Liver (tissue), 9 donors: Measurements from ENCODE around the gene JAKMIP2. TPM values are rescaled to one million over a fixed set of nuclear protein-coding genes. Genes with fewer than 3 reads are reported as not detected.

Experiments
- DNase-seq: peaks from one replicate; pipeline ENCODE4 v3.0.0-alpha.2; 2017; ENCODE audit warnings: low spot score
- H3K27ac ChIP-seq, 2 donors: one replicate each; pipeline ENCODE4 v1.7.0; 2013; ENCODE audit warnings: inconsistent platforms in 2 of 2, low read length in 2 of 2, control low read depth in 1 of 2, low read depth in 1 of 2, mild to moderate bottlenecking in 1 of 2
- H3K27me3 ChIP-seq, 4 donors: one replicate each; pipeline versions ENCODE4 v1.6.1 to v1.7.0; 2013; ENCODE audit warnings: low read length in 3 of 4, inconsistent platforms in 1 of 4, mild to moderate bottlenecking in 1 of 4, moderate library complexity in 1 of 4; ENCODE audit not compliant: control insufficient read depth in 4 of 4, insufficient read depth in 4 of 4
- H3K36me3 ChIP-seq, 4 donors: one replicate each; pipeline versions ENCODE4 v1.6.1 to v1.7.0; 2013; ENCODE audit warnings: low read length in 3 of 4, mild to moderate bottlenecking in 3 of 4, low read depth in 1 of 4, moderate library complexity in 1 of 4; ENCODE audit not compliant: control insufficient read depth in 4 of 4, insufficient read depth in 3 of 4
- H3K4me1 ChIP-seq, 4 donors: one replicate each; pipeline versions ENCODE4 v1.6.1 to v1.7.0; 2013; ENCODE audit warnings: low read length in 3 of 4, mild to moderate bottlenecking in 3 of 4, moderate library complexity in 1 of 4; ENCODE audit not compliant: control insufficient read depth in 4 of 4, insufficient read depth in 4 of 4
- H3K4me3 ChIP-seq, 3 donors: one replicate each; pipeline versions ENCODE4 v1.6.1 to v1.7.0; 2013; ENCODE audit warnings: low read length in 3 of 3, control low read depth in 1 of 3, low read depth in 1 of 3, mild to moderate bottlenecking in 1 of 3
- H3K9ac ChIP-seq, 2 donors: one replicate each; pipeline ENCODE4 v1.7.0; 2013; ENCODE audit warnings: low read length in 2 of 2, mild to moderate bottlenecking in 2 of 2, moderate library complexity in 2 of 2, control low read depth in 1 of 2, low read depth in 1 of 2
- H3K9me3 ChIP-seq, 4 donors: one replicate each; pipeline versions ENCODE4 v1.6.1 to v1.7.0; 2013; ENCODE audit warnings: low read length in 3 of 4; ENCODE audit not compliant: control insufficient read depth in 4 of 4
- ATF3 ChIP-seq: IDR thresholded peaks from 2 replicates; pipeline ENCODE4 v1.6.1; 2016; ENCODE audit warnings: antibody characterized with exemption
- CTCF ChIP-seq: fragments of 150-350 bp; IDR thresholded peaks from 2 replicates; pipeline ENCODE4 v1.5.1; 2017; ENCODE audit warnings: improper control_type of control experiment, low read depth, low read length; ENCODE audit not compliant: missing input control
- EGR1 ChIP-seq, 2 donors: IDR thresholded peaks; 2 replicates each; pipeline ENCODE4 v1.6.1; 2016 to 2018; ENCODE audit warnings: antibody characterized with exemption in 2 of 2, low read depth in 2 of 2
- FOXA1 ChIP-seq: IDR thresholded peaks from 2 replicates; pipeline ENCODE4 v1.6.1; 2016; ENCODE audit warnings: antibody characterized with exemption
- FOXA2 ChIP-seq: IDR thresholded peaks from 2 replicates; pipeline ENCODE4 v1.6.1; 2016; ENCODE audit warnings: antibody characterized with exemption
- GABPA ChIP-seq, 2 donors: IDR thresholded peaks in 1 of 2; conservative IDR thresholded peaks in 1 of 2; 2 replicates each; pipeline ENCODE4 v1.6.1; 2016; ENCODE audit warnings: antibody characterized with exemption in 2 of 2, mild to moderate bottlenecking in 1 of 2, moderate library complexity in 1 of 2
- HNF4A ChIP-seq, 2 donors: conservative IDR thresholded peaks; 2 replicates each; pipeline ENCODE4 v1.6.1; 2016; ENCODE audit warnings: antibody characterized with exemption in 2 of 2, mild to moderate bottlenecking in 2 of 2
- HNF4G ChIP-seq: IDR thresholded peaks from 2 replicates; pipeline ENCODE4 v1.6.1; 2016; ENCODE audit warnings: antibody characterized with exemption
- JUND ChIP-seq, 2 donors: IDR thresholded peaks; 2 replicates each; pipeline ENCODE4 v1.6.1; 2016; ENCODE audit warnings: antibody characterized with exemption in 2 of 2
- MAX ChIP-seq: IDR thresholded peaks from 2 replicates; pipeline ENCODE4 v1.6.1; 2016; ENCODE audit warnings: antibody characterized with exemption
- NR2F2 ChIP-seq: IDR thresholded peaks from 2 replicates; pipeline ENCODE4 v1.6.1; 2016; ENCODE audit warnings: antibody characterized with exemption
- RAD21 ChIP-seq, 2 donors: IDR thresholded peaks; 2 replicates each; pipeline ENCODE4 v1.6.1; 2016; ENCODE audit warnings: antibody characterized with exemption in 2 of 2, mild to moderate bottlenecking in 2 of 2
- REST ChIP-seq: IDR thresholded peaks from 2 replicates; pipeline ENCODE4 v1.6.1; 2016; ENCODE audit warnings: antibody characterized with exemption, mild to moderate bottlenecking
- RXRA ChIP-seq, 2 donors: IDR thresholded peaks; 2 replicates each; pipeline ENCODE4 v1.6.1; 2017 to 2018; ENCODE audit warnings: antibody characterized with exemption in 2 of 2, mild to moderate bottlenecking in 1 of 2
- SP1 ChIP-seq: IDR thresholded peaks from 2 replicates; pipeline ENCODE4 v1.6.1; 2018; ENCODE audit warnings: antibody characterized with exemption, mild to moderate bottlenecking
- TAF1 ChIP-seq: conservative IDR thresholded peaks from 2 replicates; pipeline ENCODE4 v1.6.1; 2016; ENCODE audit warnings: antibody characterized with exemption, mild to moderate bottlenecking
- YY1 ChIP-seq: IDR thresholded peaks from 2 replicates; pipeline ENCODE4 v1.6.1; 2016; ENCODE audit warnings: antibody characterized with exemption, mild to moderate bottlenecking
- ZBTB33 ChIP-seq: IDR thresholded peaks from 2 replicates; pipeline ENCODE4 v1.6.1; 2016; ENCODE audit warnings: antibody characterized with exemption
- WGBS: extraction: QIAGEN DNeasy Blood & Tissue Kit; methylation state at CpG from one replicate; pipeline ENCODE4 v1.1.7; 2013; 5-methylcytosine and 5-hydroxymethylcytosine counted together
- polyA plus RNA-seq, 2 donors: library from polyadenylated mRNA; stranded (reverse) in 1 of 2; unstranded in 1 of 2; fragments of 200-250 nt in 1 of 2; fragments of >200 nt in 1 of 2; fragmentation: Nextera tagmentation in 1 of 2; extraction: Ambion mirVana in 1 of 2; gene quantifications; one replicate each; pipeline versions ENCODE4 v1.2.1 to v1.2.3, GENCODE V29; 2013 to 2015
- total RNA-seq, 2 donors: library from RNA; depleted of rRNA; stranded (reverse); fragments of >200 nt; gene quantifications; one replicate each; pipeline ENCODE4 v1.2.3, GENCODE V29; 2014
- donor health status: healthy.
- donor health status: healthy.
- donor health status: healthy.
- donor health status: healthy.
- donor health status: healthy.

JAKMIP2 gene
- total and polyA plus RNA-seq, 4 donors = 0.06 to 0.38 (median 0.24) TPM

- H3K9me3 ChIP-seq = no peaks in the 10 kb centered on the region
- no peaks in the 10 kb centered on the region for H3K36me3 ChIP-seq
- H3K27ac ChIP-seq = no peak overlapping the region
- H3K4me1 ChIP-seq = peaks cover 0 to 1% (median 0%) of the 10 kb centered on the region in 4 donors
- no peak for DNase-seq
- WGBS = 79% methylated on average over 8 of the region's 8 CpGs
- no peak overlapping the region for H3K9ac ChIP-seq
- TF ChIP-seq TAF1 = no peak
- TF ChIP-seq FOXA1 = no peak
- no peak for TF ChIP-seq HNF4G
- no peak for TF ChIP-seq CTCF
- H3K27me3 ChIP-seq = no peaks in the 10 kb centered on the region
- H3K4me3 ChIP-seq = no peak overlapping the region
These were observed 1.8 kb upstream of the JAKMIP2 start for GRCh38 chr5:147784146-147784987.

GRCh38 chr5:147780924-147781573 is 1.5 kb downstream of the JAKMIP2 start:
- no peak overlapping the region for H3K27ac ChIP-seq
- no peak for DNase-seq
- no peak for TF ChIP-seq EGR1 (IDR thresholded peaks at IDR 0.05; ENCODE audit: low read depth in 2 of 2)
- no peak for TF ChIP-seq REST
- no peak for TF ChIP-seq TAF1
- no peak for TF ChIP-seq ZBTB33
- TF ChIP-seq NR2F2 = no peak
- no peak for TF ChIP-seq FOXA2
- no peak for TF ChIP-seq JUND (IDR thresholded peaks at IDR 0.05)
- no peak for TF ChIP-seq GABPA (IDR thresholded peaks at IDR 0.05 in 1 of 2, conservative IDR thresholded peaks at IDR 0.05 in 1 of 2)
- no peak for TF ChIP-seq MAX
- TF ChIP-seq YY1 = no peak
- TF ChIP-seq SP1 = no peak
- TF ChIP-seq RXRA (IDR thresholded peaks at IDR 0.05) = no peak
- no peak for TF ChIP-seq ATF3
- TF ChIP-seq RAD21 (IDR thresholded peaks at IDR 0.05) = no peak
- no peak for TF ChIP-seq CTCF
- TF ChIP-seq HNF4G = no peak
- no peak for TF ChIP-seq HNF4A (conservative IDR thresholded peaks at IDR 0.05)
- no peak for TF ChIP-seq FOXA1
- H3K4me1 ChIP-seq = peaks cover 0 to 1% (median 0%) of the 10 kb centered on the region in 4 donors
- no peaks in the 10 kb centered on the region for H3K36me3 ChIP-seq
- no peak overlapping the region for H3K4me3 ChIP-seq
- H3K9ac ChIP-seq = no peak overlapping the region
- 89% methylated on average over 5 of the region's 5 CpGs for WGBS
- no peaks in the 10 kb centered on the region for H3K9me3 ChIP-seq
- H3K27me3 ChIP-seq = no peaks in the 10 kb centered on the region
